Lung (tissue), 12 donors: ENCODE data around the gene CCS. TPM values are rescaled to one million over a fixed set of nuclear protein-coding genes. Genes with fewer than 3 reads are reported as not detected.
A peak's percentile ranks its signal among the peaks of the same experiment; 100 is the strongest.

ENCODE experiments used
- ATAC-seq: fragments of 200-7000 bp; cut with Tn5 transposase; one replicate; pipeline ENCODE4 v1.9.1; 2020; ENCODE audit warnings: moderate number of reproducible peaks; ENCODE audit not compliant: insufficient read depth, low FRiP score
- DNase-seq, 3 donors: peaks; one replicate each; pipeline ENCODE4 v3.0.0-alpha.2; 2013 to 2017
- H3K27ac ChIP-seq, 2 donors: one replicate each; pipeline ENCODE4 v1.5.1; 2013; ENCODE audit warnings: mild to moderate bottlenecking in 2 of 2, moderate library complexity in 2 of 2, control low read depth in 1 of 2, inconsistent platforms in 1 of 2, low read depth in 1 of 2, low read length in 1 of 2
- H3K27me3 ChIP-seq, 3 donors: one replicate each; pipeline ENCODE4 v1.5.1; 2013; ENCODE audit warnings: low read length in 2 of 3; ENCODE audit not compliant: control insufficient read depth in 3 of 3, insufficient read depth in 3 of 3
- H3K36me3 ChIP-seq, 4 donors: one replicate each; pipeline ENCODE4 v1.5.1; 2013; ENCODE audit warnings: low read length in 4 of 4, mild to moderate bottlenecking in 1 of 4, moderate library complexity in 1 of 4; ENCODE audit not compliant: control insufficient read depth in 4 of 4, insufficient read depth in 4 of 4
- H3K4me1 ChIP-seq, 5 donors: one replicate each; pipeline ENCODE4 v1.5.1; 2013; ENCODE audit warnings: low read length in 5 of 5, mild to moderate bottlenecking in 2 of 5, moderate library complexity in 1 of 5; ENCODE audit not compliant: control insufficient read depth in 5 of 5, insufficient read depth in 5 of 5
- H3K4me3 ChIP-seq: one replicate; pipeline ENCODE4 v1.5.1; 2013; ENCODE audit warnings: mild to moderate bottlenecking, control low read depth, moderate library complexity
- H3K9ac ChIP-seq, 2 donors: one replicate each; pipeline ENCODE4 v1.5.1; 2013; ENCODE audit warnings: low read length in 2 of 2, control low read depth in 1 of 2; ENCODE audit not compliant: insufficient read depth in 1 of 2
- H3K9me3 ChIP-seq, 4 donors: one replicate each; pipeline ENCODE4 v1.5.1; 2013; ENCODE audit warnings: low read length in 3 of 4, mild to moderate bottlenecking in 1 of 4, moderate library complexity in 1 of 4; ENCODE audit not compliant: control insufficient read depth in 4 of 4, insufficient read depth in 3 of 4
- CTCF ChIP-seq: IDR thresholded peaks from 2 replicates; pipeline ENCODE4 v1.5.1; 2012; ENCODE audit warnings: mild to moderate bottlenecking; ENCODE audit errors: control extremely low read depth, extremely low read depth
- WGBS, 2 donors: extraction: QIAGEN DNeasy Blood & Tissue Kit; methylation state at CpG; one replicate each; pipeline ENCODE4 v1.1.7; 2013; 5-methylcytosine and 5-hydroxymethylcytosine counted together
- polyA plus RNA-seq, 2 donors: library from polyadenylated mRNA; stranded (reverse); fragments of 200-250 nt; gene quantifications; one replicate each; pipeline ENCODE4 v1.2.1, GENCODE V29; 2013
- total RNA-seq, 2 donors: library from RNA; depleted of rRNA in 1 of 2; stranded (reverse); fragments of >200 nt in 1 of 2; gene quantifications; one replicate each; pipeline ENCODE4 v1.2.1, GENCODE V29; 2014 to 2021
- donor health status: control.
- donor health status: control.
- donor health status: Bipolar disorder and iron deficiency.
- donor health status: healthy.
- donor health status: DM: yes; HTN: yes; CAD: no.

Gene CCS
- total and polyA plus RNA-seq, 4 donors, result 32.7 to 52.2 (median 36.2) TPM

- no peak overlapping the region for H3K4me3 ChIP-seq
- H3K9me3 ChIP-seq, result no peaks in the 10 kb centered on the region
- H3K36me3 ChIP-seq, result peaks cover 26 to 61% (median 43%) of the 10 kb centered on the region in 4 donors
- no peaks in the 10 kb centered on the region for H3K27me3 ChIP-seq
- DNase-seq (no peak), ATAC-seq (no peak)
- WGBS, 2 donors, result 23 to 55% methylated on average over 3 of the region's 3 CpGs
- H3K9ac ChIP-seq, result peak overlapping the region in 1 of 2 donors; percentile 62
- no peak overlapping the region for H3K27ac ChIP-seq
- peaks cover 21 to 81% (median 53%) of the 10 kb centered on the region in 5 donors for H3K4me1 ChIP-seq
- no peak for TF ChIP-seq CTCF
Measured at GRCh38 chr11:66641834-66642233, 48.8 kb downstream of the CCS start.

GRCh38 chr11:66643745-66644437 is 50.9 kb downstream of the CCS start:
- Histone ChIP-seq H3K36me3 (peaks cover 31 to 64% (median 47%) of the 10 kb centered on the region in 4 donors), H3K9ac (no peak overlapping the region), H3K4me3 (no peak overlapping the region), H3K9me3 (no peaks in the 10 kb centered on the region), H3K4me1 (peaks cover 18 to 72% (median 49%) of the 10 kb centered on the region in 5 donors), H3K27me3 (no peaks in the 10 kb centered on the region), H3K27ac (no peak overlapping the region)
- no peak for ATAC-seq
- no peak for TF ChIP-seq CTCF
- no peak for DNase-seq
- 88 to 91% methylated on average over 24 of the region's 24 CpGs for WGBS, 2 donors

GRCh38 chr11:66646828-66647227 is 53.8 kb downstream of the CCS start:
- Histone ChIP-seq H3K9me3 (no peaks in the 10 kb centered on the region), H3K27me3 (no peaks in the 10 kb centered on the region), H3K27ac (no peak overlapping the region), H3K4me3 (no peak overlapping the region), H3K36me3 (peaks cover 31 to 65% (median 40%) of the 10 kb centered on the region in 4 donors), H3K4me1 (peaks cover 17 to 48% (median 28%) of the 10 kb centered on the region in 5 donors), H3K9ac (no peak overlapping the region)
- ATAC-seq (no peak), DNase-seq (peak; percentile 50 to 90 (median 82))
- 57 to 78% methylated on average over 4 of the region's 4 CpGs for WGBS, 2 donors
- TF ChIP-seq CTCF, result no peak
